GM04504 (cell line): Measurements from ENCODE around the gene NUP93.
"Not testable (repeated sequence)": the region's sequence is repeated elsewhere in the genome, so short reads cannot be mapped to it uniquely, and the experiment has no call there.

ENCODE experiments used
- DNase-seq: peaks from one replicate; pipeline ENCODE4 v3.0.0-alpha.2; 2012; ENCODE audit warnings: low read depth

NUP93 gene

GRCh38 chr16:56779906-56780305 lies 50.0 kb downstream of the NUP93 start:
- no peak for DNase-seq

DNA sequence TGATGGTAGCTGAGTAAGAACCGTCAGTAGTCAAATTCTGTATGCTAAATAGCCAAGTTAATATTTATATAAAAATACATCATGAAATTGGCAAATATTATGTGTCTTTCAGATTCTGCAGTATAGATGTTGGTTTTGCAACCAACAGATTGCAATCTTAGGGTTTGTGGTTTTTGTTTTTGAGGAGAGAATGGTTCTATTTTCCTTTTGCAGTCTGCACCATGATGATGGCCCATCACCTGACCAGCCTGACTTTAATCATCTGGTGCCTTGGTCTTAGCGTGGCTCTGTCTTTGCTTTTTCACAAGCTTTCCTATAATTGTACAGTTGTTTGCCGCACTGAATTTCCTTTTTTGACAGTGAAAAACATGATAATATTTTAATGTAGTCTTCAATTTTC lies 50.7 kb downstream of the NUP93 start:
- DNase-seq = no peak

DNA sequence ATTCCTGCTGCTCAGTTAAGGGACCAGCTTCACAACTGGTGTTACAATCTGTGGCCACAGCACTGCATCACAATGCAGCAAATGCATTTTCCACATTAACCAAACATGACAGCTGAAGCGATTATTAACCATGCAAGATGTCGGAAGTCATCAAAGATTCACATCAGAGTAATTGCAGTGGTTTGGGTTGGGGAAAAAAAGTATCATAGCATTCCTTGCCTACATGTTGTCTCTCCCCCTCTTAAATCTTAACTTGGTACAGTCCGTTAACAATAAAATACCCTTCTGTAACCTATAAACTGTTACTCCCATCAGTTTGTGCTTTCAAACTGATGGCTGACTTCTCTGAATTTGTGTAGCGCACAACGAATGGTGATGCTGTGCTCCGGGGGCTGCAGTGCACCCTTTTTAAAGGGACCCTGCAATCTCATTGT lies 51.6 kb downstream of the NUP93 start:
- DNase-seq = no peak

GRCh38 chr16:56783344-56783743 lies 53.4 kb downstream of the NUP93 start:
- no peak for DNase-seq

DNA sequence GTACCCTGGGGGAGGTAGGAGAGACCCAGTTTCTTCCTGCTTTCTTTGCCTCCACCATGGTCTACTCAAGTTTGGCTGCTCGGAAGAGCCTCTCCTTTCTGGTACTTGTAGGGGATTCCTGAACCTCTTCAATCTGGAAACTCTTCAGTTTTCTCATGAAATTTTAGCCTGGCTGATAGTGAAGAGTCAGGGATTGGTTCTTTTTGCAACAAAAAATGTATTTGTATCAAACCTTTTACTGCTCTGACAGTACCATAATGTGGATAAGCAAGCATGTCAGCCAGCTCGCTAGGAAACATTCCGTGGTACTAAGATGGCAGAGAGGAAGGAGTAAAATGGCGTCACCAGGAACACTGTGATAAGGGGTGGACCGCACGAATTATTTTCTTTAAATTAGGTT lies 55.4 kb downstream of the NUP93 start:
- no peak for DNase-seq

DNA sequence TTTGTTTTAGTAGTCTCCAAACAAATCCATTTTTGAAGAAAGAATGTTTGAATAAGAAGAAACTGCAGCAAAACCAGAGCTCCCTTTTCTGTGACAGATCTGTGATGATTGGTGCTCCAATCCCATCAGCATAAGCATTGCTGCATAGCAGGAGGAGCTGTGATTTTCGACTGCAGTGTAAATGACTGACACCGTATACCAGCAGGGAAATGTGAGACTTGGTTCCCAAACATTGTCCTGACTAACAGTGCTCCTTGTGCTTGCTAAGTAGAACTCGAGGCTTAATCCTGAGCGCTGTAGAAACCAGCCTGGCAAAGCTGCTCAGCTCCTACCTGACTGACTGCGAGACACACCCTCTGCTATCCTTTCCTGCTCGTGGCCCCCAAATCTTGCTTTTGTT lies 57.2 kb downstream of the NUP93 start:
- DNase-seq = no peak

GRCh38 chr16:56788435-56788834 lies 58.5 kb downstream of the NUP93 start:
- DNase-seq = no peak

- no peak for DNase-seq
These were observed 59.4 kb downstream of the NUP93 start for GRCh38 chr16:56789360-56789759.

DNA sequence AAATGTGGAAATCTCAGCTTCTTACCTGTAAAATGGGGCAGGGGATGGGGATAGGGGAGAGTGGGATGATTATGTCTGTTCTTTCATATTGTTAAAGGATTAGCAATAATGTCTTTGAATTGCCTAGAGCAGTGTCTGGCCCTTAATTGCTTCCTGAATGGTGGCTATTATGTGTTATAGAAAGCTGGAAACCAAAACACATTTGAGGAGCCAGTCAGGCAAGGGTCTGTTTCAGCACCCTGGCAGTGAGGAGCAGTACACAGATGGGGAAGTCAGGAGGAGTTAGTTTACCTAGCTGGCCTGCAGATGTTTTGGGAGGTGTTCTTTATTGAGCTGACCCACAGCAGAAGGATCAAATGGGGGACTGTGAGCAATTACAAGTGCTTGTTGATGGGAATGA lies 63.0 kb downstream of the NUP93 start:
- no peak for DNase-seq

DNA sequence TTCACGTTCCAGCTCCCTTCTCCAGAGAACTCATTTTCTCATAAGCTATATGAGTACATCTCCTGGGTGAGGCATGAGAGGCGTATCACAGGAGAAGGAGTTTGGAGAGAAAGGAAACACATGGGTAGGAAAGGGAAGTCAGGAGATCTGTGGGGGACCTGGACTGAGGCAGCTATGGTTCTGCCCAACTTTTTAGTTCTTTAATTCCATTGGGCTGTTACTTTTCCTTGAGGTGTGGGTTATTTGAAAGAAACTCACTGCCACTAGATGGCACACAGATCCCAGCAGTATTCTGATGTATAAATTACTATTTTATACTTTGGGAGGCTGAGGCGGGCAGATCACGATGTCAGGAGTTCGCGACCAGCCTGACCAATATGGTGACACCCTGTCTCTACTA lies 63.6 kb downstream of the NUP93 start:
- DNase-seq = no peak

DNA sequence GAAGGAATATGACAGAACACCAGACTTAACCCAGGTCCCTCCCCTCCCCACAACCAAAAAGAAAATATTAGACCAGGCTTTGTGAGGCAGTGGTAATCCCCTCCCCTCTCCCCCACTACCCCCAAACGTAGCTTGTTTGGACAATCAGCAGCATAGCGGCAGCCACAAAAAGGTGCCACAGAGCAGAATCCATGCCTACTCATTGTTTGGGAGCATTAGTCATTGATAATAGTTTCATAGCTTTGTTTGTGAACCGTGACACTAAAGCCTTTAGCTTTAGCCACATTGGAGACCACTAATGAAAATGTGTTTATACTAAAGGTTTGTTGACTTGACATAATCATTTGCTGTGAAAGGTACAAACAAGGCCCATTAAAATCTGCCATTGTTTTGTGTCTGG lies 65.1 kb downstream of the NUP93 start:
- DNase-seq = no peak

- DNase-seq = not testable (repeated sequence)
These were observed 67.1 kb downstream of the NUP93 start for GRCh38 chr16:56797038-56797437.

DNA sequence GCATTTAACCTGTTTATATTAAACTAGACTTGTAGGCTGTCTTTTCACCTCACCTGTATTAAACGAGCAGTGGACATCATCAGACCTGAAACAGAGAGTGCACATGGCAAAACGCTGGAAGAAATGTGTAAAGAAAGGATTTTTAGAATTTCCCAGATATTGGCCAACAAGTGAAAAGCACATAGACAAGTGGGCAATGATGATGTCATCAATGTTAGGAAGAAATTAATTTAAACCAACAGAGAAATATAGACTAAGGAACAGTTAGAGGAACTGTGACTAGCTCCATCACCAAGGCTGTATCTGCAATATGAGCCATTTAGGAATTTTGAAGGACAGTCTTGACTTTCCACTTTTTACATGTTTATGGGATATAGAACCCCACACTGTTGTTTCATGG lies 67.9 kb downstream of the NUP93 start:
- no peak for DNase-seq

GRCh38 chr16:56798955-56799354 lies 69.0 kb downstream of the NUP93 start:
- DNase-seq = no peak

- no peak for DNase-seq
These were observed 70.4 kb downstream of the NUP93 start for GRCh38 chr16:56800355-56800754.

GRCh38 chr16:56801762-56802161 lies 71.8 kb downstream of the NUP93 start:
- DNase-seq = no peak

GRCh38 chr16:56807011-56807675 lies 77.2 kb downstream of the NUP93 start:
- DNase-seq = no peak

- DNase-seq = not testable (repeated sequence)
These were observed 77.7 kb downstream of the NUP93 start for GRCh38 chr16:56807676-56808067.

- DNase-seq = no peak
These were observed 81.0 kb downstream of the NUP93 start for GRCh38 chr16:56810954-56811353.

GRCh38 chr16:56811602-56812001 lies 81.7 kb downstream of the NUP93 start:
- DNase-seq = not testable (repeated sequence)

DNA sequence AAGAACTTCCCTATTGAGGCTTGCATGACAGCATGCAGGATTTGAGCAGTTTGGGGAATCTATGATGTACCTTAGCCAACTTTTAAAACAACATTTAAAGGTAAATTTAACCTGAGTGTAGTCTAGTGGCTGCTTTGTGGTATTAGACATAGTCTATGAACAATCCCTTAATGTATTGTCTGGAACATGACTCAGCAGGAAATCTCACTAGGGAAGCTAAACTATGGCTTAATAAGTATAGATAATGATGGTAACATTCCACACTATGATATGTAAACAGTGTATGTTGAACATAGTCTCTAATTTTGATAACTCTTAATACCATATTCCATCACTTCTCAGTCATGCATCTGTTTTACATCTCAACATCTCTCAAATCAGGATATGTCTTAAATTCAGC lies 83.0 kb downstream of the NUP93 start:
- no peak for DNase-seq

GRCh38 chr16:56814537-56815432 lies 84.9 kb downstream of the NUP93 start:
- DNase-seq = no peak

GRCh38 chr16:56815721-56816120 lies 85.8 kb downstream of the NUP93 start:
- DNase-seq = no peak

- DNase-seq = no peak
These were observed 87.1 kb downstream of the NUP93 start for GRCh38 chr16:56817056-56817455.
